GM12875 (cell line): Measurements from ENCODE around the gene PLPPR5.

Experiments
- H3K4me3 ChIP-seq: one replicate; pipeline ENCODE4 v1.5.1; 2011; ENCODE audit warnings: low read depth, low read length, control low read depth
- CTCF ChIP-seq: IDR thresholded peaks from 2 replicates; pipeline ENCODE4 v1.5.1; 2011; ENCODE audit warnings: low read depth, mild to moderate bottlenecking, control low read depth, inconsistent platforms, low read length, moderate library complexity, borderline replicate concordance; ENCODE audit not compliant: insufficient read depth

PLPPR5 gene

GRCh38 chr1:98904684-98905083 lies 100.0 kb downstream of the PLPPR5 start:
- H3K4me3 ChIP-seq = no peak overlapping the region
- no peak for TF ChIP-seq CTCF

GRCh38 chr1:98903726-98904125 lies 100.9 kb downstream of the PLPPR5 start:
- no peak for TF ChIP-seq CTCF
- H3K4me3 ChIP-seq = no peak overlapping the region

GRCh38 chr1:98903261-98903660 lies 101.4 kb downstream of the PLPPR5 start:
- TF ChIP-seq CTCF = no peak
- no peak overlapping the region for H3K4me3 ChIP-seq

GRCh38 chr1:98898940-98899339 lies 105.7 kb downstream of the PLPPR5 start:
- TF ChIP-seq CTCF = no peak

GRCh38 chr1:98897479-98897878 lies 107.2 kb downstream of the PLPPR5 start:
- no peak overlapping the region for H3K4me3 ChIP-seq
- TF ChIP-seq CTCF = no peak

More at GRCh38 chr1:98898940-98899339, 105.7 kb downstream of the PLPPR5 start:
- H3K4me3 ChIP-seq = no peak overlapping the region

GRCh38 chr1:98896711-98897445 lies 107.8 kb downstream of the PLPPR5 start:
- no peak overlapping the region for H3K4me3 ChIP-seq
- no peak for TF ChIP-seq CTCF

GRCh38 chr1:98893371-98893770 lies 111.3 kb downstream of the PLPPR5 start:
- TF ChIP-seq CTCF = no peak

More at GRCh38 chr1:98893371-98893770, 111.3 kb downstream of the PLPPR5 start:
- H3K4me3 ChIP-seq = no peak overlapping the region
